Prostate gland (tissue), 2 donors: ENCODE results near the gene F2R. TPM values are rescaled to one million over a fixed set of nuclear protein-coding genes. Genes with fewer than 3 reads are reported as not detected.

Source experiments
- DNase-seq: peaks from one replicate; pipeline ENCODE4 v3.0.0-alpha.2; 2019; ENCODE audit warnings: low spot score
- H3K27ac ChIP-seq, 2 donors: fragments of 200-600 bp; sonication (generic); 2 replicates each; pipeline ENCODE4 v1.5.1; 2017 to 2019
- H3K27me3 ChIP-seq: fragments of 200-600 bp; sonication (generic); replicated peaks from 2 replicates; pipeline ENCODE4 v1.5.1; 2019; ENCODE audit not compliant: insufficient read depth
- H3K36me3 ChIP-seq, 2 donors: fragments of 200-600 bp; sonication (generic); 1 replicate in 1 of 2; 2 replicates in 1 of 2; pipeline versions ENCODE4 v1.5.1 to v1.8.1; 2017 to 2019
- H3K4me1 ChIP-seq: fragments of 200-600 bp; sonication (generic); replicated peaks from 2 replicates; pipeline ENCODE4 v1.5.1; 2019
- H3K4me3 ChIP-seq, 2 donors: fragments of 200-600 bp; sonication (generic); 2 replicates each; pipeline ENCODE4 v1.5.1; 2017 to 2019
- H3K9me3 ChIP-seq: fragments of 200-600 bp; sonication (generic); 2 replicates; pipeline ENCODE4 v1.5.1; 2017
- CTCF ChIP-seq, 4 experiments: fragments of 200-600 bp in 2 of 4; fragments of 450-650 bp in 2 of 4; sonication (generic) in 2 of 4; IDR thresholded peaks; 1 replicate in 3 of 4; 2 replicates in 1 of 4; pipeline ENCODE4 v1.5.1; 2016 to 2019; ENCODE audit warnings: antibody characterized with exemption in 4 of 4, mild to moderate bottlenecking in 2 of 4, moderate library complexity in 2 of 4
- POLR2A ChIP-seq: fragments of 450-650 bp; IDR thresholded peaks from one replicate; pipeline ENCODE4 v1.6.1; 2016; ENCODE audit warnings: antibody characterized with exemption, mild to moderate bottlenecking
- POLR2AphosphoS5 ChIP-seq: sonication (generic); formaldehyde crosslinking; IDR thresholded peaks from one replicate; pipeline ENCODE4 v1.6.1; 2017; ENCODE audit warnings: antibody characterized with exemption
- WGBS: methylation state at CpG from one replicate; pipeline ENCODE4 v1.1.5; 2018; 5-methylcytosine and 5-hydroxymethylcytosine counted together
- intact Hi-C: fragments of 100-400 bp; cut with DNase I; formaldehyde crosslinking; loops from one replicate; pipeline ENCODE4 v1.14.2; 2022
- total RNA-seq, 2 donors: library from RNA; depleted of rRNA; stranded (reverse); fragments of >200 nt; gene quantifications; one replicate each; pipeline ENCODE4 v1.1.0, GENCODE V29; 2016

F2R gene
- total RNA-seq, 2 donors from 2014 or later, result 4.1 to 22.3 TPM

- intact Hi-C loops, result no loop called here
- H3K27me3 ChIP-seq, result no peaks in the 10 kb centered on the region
- no peak for DNase-seq
- no peaks in the 10 kb centered on the region for H3K4me1 ChIP-seq
- TF ChIP-seq POLR2A (no peak), POLR2AphosphoS5 (no peak), CTCF (IDR thresholded peaks at IDR 0.05) (no peak)
- peak overlapping the region; percentile 62 to 71 for H3K4me3 ChIP-seq
- H3K36me3 ChIP-seq, result no peaks in the 10 kb centered on the region
- WGBS, result 20% methylated on average over 52 of the region's 52 CpGs
- H3K9me3 ChIP-seq, result no peaks in the 10 kb centered on the region
- peak overlapping the region; percentile 55 to 68 for H3K27ac ChIP-seq
Measured at GRCh38 chr5:76714751-76715485, 1.0 kb upstream of the F2R start.

- 0% methylated on average over 14 of the region's 14 CpGs for WGBS
- Histone ChIP-seq H3K27ac (peak overlapping the region; percentile 55 to 68), H3K4me1 (no peaks in the 10 kb centered on the region), H3K36me3 (no peaks in the 10 kb centered on the region), H3K27me3 (no peaks in the 10 kb centered on the region), H3K9me3 (no peaks in the 10 kb centered on the region), H3K4me3 (peak overlapping the region; percentile 62 to 71)
- TF ChIP-seq POLR2A (no peak), POLR2AphosphoS5 (no peak)
- intact Hi-C loops, result no loop called here
- no peak for DNase-seq
Measured at GRCh38 chr5:76715486-76715735, 515 bp upstream of the F2R start.

GRCh38 chr5:76716456-76717157 is 681 bp downstream of the F2R start:
- Histone ChIP-seq H3K4me3 (peak overlapping the region; percentile 62 to 71), H3K27ac (peak overlapping the region; percentile 55 to 68), H3K9me3 (no peaks in the 10 kb centered on the region), H3K36me3 (no peaks in the 10 kb centered on the region), H3K27me3 (no peaks in the 10 kb centered on the region), H3K4me1 (no peaks in the 10 kb centered on the region)
- TF ChIP-seq POLR2AphosphoS5, result no peak
- no peak for TF ChIP-seq POLR2A
- TF ChIP-seq CTCF (IDR thresholded peaks at IDR 0.05), result no peak
- intact Hi-C loops, result no loop called here
- 7% methylated on average over 29 of the region's 29 CpGs for WGBS
- no peak for DNase-seq

- H3K27ac ChIP-seq, result no peak overlapping the region
Measured at GRCh38 chr5:76717222-76718083, 1.5 kb downstream of the F2R start.

More at GRCh38 chr5:76717222-76718083, 1.5 kb downstream of the F2R start:
- no peaks in the 10 kb centered on the region for H3K36me3 ChIP-seq
- intact Hi-C loops, result no loop called here
- DNase-seq, result no peak
- TF ChIP-seq POLR2A, result no peak
- TF ChIP-seq POLR2AphosphoS5, result no peak
- no peak for TF ChIP-seq CTCF (IDR thresholded peaks at IDR 0.05)
- no peaks in the 10 kb centered on the region for H3K9me3 ChIP-seq
- H3K27me3 ChIP-seq, result no peaks in the 10 kb centered on the region
- 83% methylated on average over 11 of the region's 11 CpGs for WGBS
- H3K4me3 ChIP-seq, result peak overlapping the region; percentile 62 to 71
- H3K4me1 ChIP-seq, result no peaks in the 10 kb centered on the region
